GM12878 (cell line): Measurements from ENCODE around the gene ANKS1A. TPM values are rescaled to one million over a fixed set of nuclear protein-coding genes. Genes with fewer than 3 reads are reported as not detected.

Experiments
- ATAC-seq: fragments of 200-7000 bp; cut with Tn5 transposase; 3 replicates; pipeline ENCODE4 v1.9.1; 2020; ENCODE audit warnings: mild to moderate bottlenecking, moderate library complexity
- BruUV-seq: library from RNA; stranded (reverse); fragments of 400-500 nt; replicated peaks from 2 replicates; lab custom pipeline; 2021; lab: Mats Ljungman, UMichigan
- CTCF ChIA-PET: fragments of 300-600 bp; sonication (Branson Sonifier 250); formaldehyde crosslinking; extraction: SDS; loops from one replicate; lab custom pipeline; 2021; ENCODE audit warnings: inconsistent platforms; lab: Yijun Ruan, JAX
- POLR2A ChIA-PET: fragments of 350-600 bp; formaldehyde crosslinking; extraction: SDS; loops from one replicate; lab custom pipeline; 2021; ENCODE audit warnings: inconsistent platforms; lab: Charles Lee
- RAD21 ChIA-PET: fragments of 300-600 bp; sonication (Branson Sonifier 250); formaldehyde crosslinking; loops from one replicate; lab custom pipeline; 2023; ENCODE audit warnings: antibody characterized with exemption; ENCODE audit not compliant: unreplicated experiment; lab: Charles Lee
- SMC1A ChIA-PET: fragments of 300-600 bp; sonication (Branson Sonifier 250); formaldehyde crosslinking; loops from one replicate; lab custom pipeline; 2023; ENCODE audit not compliant: unreplicated experiment, uncharacterized antibody; lab: Charles Lee
- DNase-seq: peaks from one replicate; pipeline ENCODE4 v3.0.0-alpha.2; 2011; ENCODE audit warnings: low read depth, low spot score
- FAIRE-seq: peaks from 3 replicates; lab custom pipeline; 2011; peaks lifted over from hg19 to GRCh38; lab: Jason Lieb, UNC
- H2AFZ ChIP-seq: 2 replicates; pipeline ENCODE4 v1.6.0; 2011; ENCODE audit warnings: low read depth, low read length, control low read depth; ENCODE audit not compliant: control insufficient read depth
- H3K27ac ChIP-seq: 2 replicates; pipeline ENCODE4 v1.5.1; 2011; ENCODE audit warnings: control low read depth; ENCODE audit not compliant: control insufficient read depth, insufficient read depth
- H3K27me3 ChIP-seq, 2 experiments: replicated peaks in 1 of 2; 2 replicates each; pipeline versions ENCODE4 v1.6.0 to v1.6.1; 2011; ENCODE audit warnings: low read length in 1 of 2; ENCODE audit not compliant: control insufficient read depth in 2 of 2, insufficient read depth in 2 of 2
- H3K36me3 ChIP-seq, 2 experiments: 2 replicates each; pipeline ENCODE4 v1.5.1; 2011; ENCODE audit warnings: low read length in 1 of 2; ENCODE audit not compliant: control insufficient read depth in 2 of 2, insufficient read depth in 2 of 2
- H3K4me1 ChIP-seq: 2 replicates; pipeline ENCODE4 v1.6.1; 2011; ENCODE audit warnings: mild to moderate bottlenecking, low read length, moderate library complexity, mixed read lengths; ENCODE audit not compliant: control insufficient read depth, insufficient read depth
- H3K4me2 ChIP-seq: 2 replicates; pipeline ENCODE4 v1.6.0; 2011; ENCODE audit warnings: control low read depth; ENCODE audit not compliant: control insufficient read depth, insufficient read depth
- H3K4me3 ChIP-seq: fragments of 200-600 bp; sonication (generic); 2 replicates; pipeline ENCODE4 v1.5.1; 2016
- H3K79me2 ChIP-seq: 2 replicates; pipeline ENCODE4 v1.6.0; 2011; ENCODE audit warnings: low read length; ENCODE audit not compliant: control insufficient read depth, insufficient read depth
- H3K9ac ChIP-seq: 2 replicates; pipeline ENCODE4 v1.8.0; 2011; ENCODE audit warnings: low read length, control low read depth, mixed read lengths; ENCODE audit not compliant: control insufficient read depth, insufficient read depth
- H3K9me3 ChIP-seq: replicated peaks from 3 replicates; pipeline ENCODE4 v1.5.1; 2011; ENCODE audit warnings: mild to moderate bottlenecking, low read length; ENCODE audit not compliant: control insufficient read depth, insufficient read depth
- H4K20me1 ChIP-seq: 2 replicates; pipeline ENCODE4 v1.6.0; 2011; ENCODE audit not compliant: control insufficient read depth, insufficient read depth
- ASH2L ChIP-seq: fragments of 300-600, 200-600 bp; sonication (generic); IDR thresholded peaks from 2 replicates; pipeline ENCODE4 v1.6.1; 2017; ENCODE audit warnings: low read depth, mild to moderate bottlenecking, borderline replicate concordance
- BACH1 ChIP-seq: fragments of 450-650 bp; IDR thresholded peaks from 2 replicates; pipeline ENCODE4 v1.6.1; 2017; ENCODE audit warnings: mild to moderate bottlenecking, borderline replicate concordance
- BRCA1 ChIP-seq: IDR thresholded peaks from 2 replicates; pipeline ENCODE4 v1.6.1; 2011; ENCODE audit warnings: low read depth, low read length, improper control_type of control experiment
- CHD4 ChIP-seq: fragments of 200-600 bp; sonication (generic); IDR thresholded peaks from 2 replicates; pipeline ENCODE4 v1.6.1; 2016; ENCODE audit warnings: mild to moderate bottlenecking
- ETV6 ChIP-seq, 2 experiments: fragments of 450-650 bp in 1 of 2; IDR thresholded peaks in 1 of 2; conservative IDR thresholded peaks in 1 of 2; 2 replicates each; pipeline ENCODE4 v1.6.1; 2014; ENCODE audit warnings: antibody characterized with exemption in 1 of 2, borderline replicate concordance in 1 of 2, low read depth in 1 of 2, mild to moderate bottlenecking in 1 of 2, moderate library complexity in 1 of 2
- FOS ChIP-seq: IDR thresholded peaks from 3 replicates; pipeline ENCODE4 v1.6.1; 2011; ENCODE audit warnings: borderline replicate concordance; ENCODE audit not compliant: insufficient read length; ENCODE audit errors: extremely low read depth
- MEF2B ChIP-seq: fragments of 450-650 bp; IDR thresholded peaks from 2 replicates; pipeline ENCODE4 v1.6.1; 2018; ENCODE audit warnings: mild to moderate bottlenecking, moderate library complexity; ENCODE audit not compliant: partially characterized antibody, poor library complexity, severe bottlenecking
- NR2F1 ChIP-seq: fragments of 450-650 bp; conservative IDR thresholded peaks from 2 replicates; pipeline ENCODE4 v1.6.1; 2017; ENCODE audit warnings: mild to moderate bottlenecking
- POU2F2 ChIP-seq: IDR thresholded peaks from 3 replicates; pipeline ENCODE4 v1.6.1; 2011; ENCODE audit warnings: low read depth, mild to moderate bottlenecking, low read length, borderline replicate concordance
- RELA ChIP-seq: fragments of 450-650 bp; IDR thresholded peaks from 2 replicates; pipeline ENCODE4 v1.8.0; 2014; ENCODE audit warnings: borderline replicate concordance; ENCODE audit not compliant: partially characterized antibody
- SREBF1 ChIP-seq: IDR thresholded peaks from 2 replicates; pipeline ENCODE4 v1.6.1; 2012; ENCODE audit warnings: mild to moderate bottlenecking, low read length
- WGBS: methylation state at CpG from one replicate; pipeline ENCODE4 v1.1.6; 2016; ENCODE audit warnings: low lambda C conversion rate; ENCODE audit not compliant: insufficient replicate concordance, insufficient coverage; ENCODE audit errors: missing lambda C conversion rate; 5-methylcytosine and 5-hydroxymethylcytosine counted together
- in situ Hi-C: fragments of 300-500 bp; cut with MboI; formaldehyde crosslinking; loops from 9 replicates; pipeline ENCODE4 v1.14.3; 2018; ENCODE audit warnings: mixed read lengths
- intact Hi-C: fragments of 100-400 bp; cut with micrococcal nuclease; formaldehyde crosslinking; loops from one replicate; pipeline ENCODE4 v1.14.2; 2022; ENCODE audit not compliant: unreplicated experiment
- polyA plus RNA-seq, 11 experiments: library from polyadenylated mRNA; depleted of rRNA in 4 of 11; unstranded in 6 of 11; stranded (reverse) in 5 of 11; fragments of >200 nt; fragmentation: Nextera tagmentation in 4 of 11; fragmentation: Illumina TruSeq in 1 of 11; extraction: Ambion mirVana in 4 of 11; extraction: Trizol in 1 of 11; gene quantifications; 1 replicate in 1 of 11; 2 replicates in 10 of 11; pipeline versions ENCODE4 v1.2.1 to v1.2.3, GENCODE V29; 2011 to 2016; ENCODE audit warnings: inconsistent platforms in 2 of 11, missing spikeins in 2 of 11, low read depth in 1 of 11
- total RNA-seq, 4 experiments: library from RNA; depleted of rRNA in 3 of 4; stranded (reverse); fragments of >200 nt in 3 of 4; fragmentation: Illumina TruSeq in 1 of 4; extraction: Trizol in 1 of 4; gene quantifications; 2 replicates each; pipeline versions ENCODE4 v1.2.1 to v1.2.3, GENCODE V29; 2013 to 2021
- TF ChIP-seq, protein P1 (sequence below): fragments of 450-650 bp; IDR thresholded peaks from 2 replicates; pipeline ENCODE4 v1.6.1; 2017; ENCODE audit warnings: mild to moderate bottlenecking, moderate library complexity
- TF ChIP-seq, protein P2 (sequence below): fragments of 450-650 bp; IDR thresholded peaks from 2 replicates; pipeline ENCODE4 v1.6.1; 2018; ENCODE audit warnings: mild to moderate bottlenecking, low read depth, moderate library complexity; ENCODE audit not compliant: partially characterized antibody

Gene ANKS1A
- total and polyA plus RNA-seq, 10 of the 15 experiments (the other 5 are each of a cell fraction or from before 2014, with no cell fraction given), result 0.60 to 7.0 (median 3.0) TPM

DNA sequence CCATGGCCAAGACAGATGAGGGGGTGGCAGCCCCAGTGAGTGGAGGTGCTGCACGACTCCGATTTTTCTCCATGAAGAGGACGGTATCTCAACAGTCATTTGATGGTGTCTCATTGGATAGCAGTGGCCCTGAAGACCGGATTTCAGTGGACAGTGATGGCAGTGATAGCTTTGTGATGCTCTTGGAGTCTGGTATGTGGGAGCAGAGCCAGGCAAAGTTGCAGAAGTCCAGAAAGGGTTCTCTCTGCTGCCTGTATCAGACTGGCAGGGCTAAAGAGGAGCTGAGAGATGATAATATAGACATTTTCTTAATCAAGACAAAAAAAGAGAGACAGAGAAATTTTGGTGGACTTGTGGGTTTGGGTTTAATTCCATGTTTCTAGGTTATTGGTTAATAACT lies 25.0 kb upstream of the ANKS1A start (continued):
- TF ChIP-seq, protein P1, sequence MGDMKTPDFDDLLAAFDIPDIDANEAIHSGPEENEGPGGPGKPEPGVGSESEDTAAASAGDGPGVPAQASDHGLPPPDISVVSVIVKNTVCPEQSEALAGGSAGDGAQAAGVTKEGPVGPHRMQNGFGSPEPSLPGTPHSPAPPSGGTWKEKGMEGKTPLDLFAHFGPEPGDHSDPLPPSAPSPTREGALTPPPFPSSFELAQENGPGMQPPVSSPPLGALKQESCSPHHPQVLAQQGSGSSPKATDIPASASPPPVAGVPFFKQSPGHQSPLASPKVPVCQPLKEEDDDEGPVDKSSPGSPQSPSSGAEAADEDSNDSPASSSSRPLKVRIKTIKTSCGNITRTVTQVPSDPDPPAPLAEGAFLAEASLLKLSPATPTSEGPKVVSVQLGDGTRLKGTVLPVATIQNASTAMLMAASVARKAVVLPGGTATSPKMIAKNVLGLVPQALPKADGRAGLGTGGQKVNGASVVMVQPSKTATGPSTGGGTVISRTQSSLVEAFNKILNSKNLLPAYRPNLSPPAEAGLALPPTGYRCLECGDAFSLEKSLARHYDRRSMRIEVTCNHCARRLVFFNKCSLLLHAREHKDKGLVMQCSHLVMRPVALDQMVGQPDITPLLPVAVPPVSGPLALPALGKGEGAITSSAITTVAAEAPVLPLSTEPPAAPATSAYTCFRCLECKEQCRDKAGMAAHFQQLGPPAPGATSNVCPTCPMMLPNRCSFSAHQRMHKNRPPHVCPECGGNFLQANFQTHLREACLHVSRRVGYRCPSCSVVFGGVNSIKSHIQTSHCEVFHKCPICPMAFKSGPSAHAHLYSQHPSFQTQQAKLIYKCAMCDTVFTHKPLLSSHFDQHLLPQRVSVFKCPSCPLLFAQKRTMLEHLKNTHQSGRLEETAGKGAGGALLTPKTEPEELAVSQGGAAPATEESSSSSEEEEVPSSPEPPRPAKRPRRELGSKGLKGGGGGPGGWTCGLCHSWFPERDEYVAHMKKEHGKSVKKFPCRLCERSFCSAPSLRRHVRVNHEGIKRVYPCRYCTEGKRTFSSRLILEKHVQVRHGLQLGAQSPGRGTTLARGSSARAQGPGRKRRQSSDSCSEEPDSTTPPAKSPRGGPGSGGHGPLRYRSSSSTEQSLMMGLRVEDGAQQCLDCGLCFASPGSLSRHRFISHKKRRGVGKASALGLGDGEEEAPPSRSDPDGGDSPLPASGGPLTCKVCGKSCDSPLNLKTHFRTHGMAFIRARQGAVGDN, result no peak
- no peak for TF ChIP-seq FOS
- no peak for TF ChIP-seq BACH1
- TF ChIP-seq ETV6 (conservative IDR thresholded peaks at IDR 0.05 in 1 of 2, IDR thresholded peaks at IDR 0.05 in 1 of 2; ENCODE audit: borderline replicate concordance in 1 of 2, low read depth in 1 of 2), result no peak
- TF ChIP-seq POU2F2, result no peak
- TF ChIP-seq MEF2B, result no peak

DNA sequence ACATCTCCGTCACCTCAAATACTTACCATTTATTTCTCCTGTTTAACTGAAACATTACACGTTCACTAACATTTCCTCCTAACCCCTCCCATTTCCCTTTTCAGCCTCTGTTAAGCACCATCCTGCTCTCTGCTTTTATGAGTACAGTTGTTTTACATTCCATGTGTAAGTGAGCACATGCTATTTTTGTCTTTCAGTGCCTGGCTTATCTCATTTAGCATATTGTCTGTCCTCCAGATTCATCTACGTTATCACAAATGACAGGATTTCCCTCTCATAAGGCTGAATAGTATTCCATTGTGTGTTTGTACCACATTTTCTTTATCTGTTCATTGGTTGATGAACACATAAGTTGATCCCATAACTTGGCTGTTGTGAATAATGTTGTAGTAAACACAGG lies 23.9 kb upstream of the ANKS1A start:
- 65% methylated on average over 3 of the region's 3 CpGs for WGBS
- TF ChIP-seq CHD4 (no peak), BRCA1 (no peak), RELA (no peak), NR2F1 (no peak), ASH2L (no peak), SREBF1 (no peak)
- TF ChIP-seq, protein P2, sequence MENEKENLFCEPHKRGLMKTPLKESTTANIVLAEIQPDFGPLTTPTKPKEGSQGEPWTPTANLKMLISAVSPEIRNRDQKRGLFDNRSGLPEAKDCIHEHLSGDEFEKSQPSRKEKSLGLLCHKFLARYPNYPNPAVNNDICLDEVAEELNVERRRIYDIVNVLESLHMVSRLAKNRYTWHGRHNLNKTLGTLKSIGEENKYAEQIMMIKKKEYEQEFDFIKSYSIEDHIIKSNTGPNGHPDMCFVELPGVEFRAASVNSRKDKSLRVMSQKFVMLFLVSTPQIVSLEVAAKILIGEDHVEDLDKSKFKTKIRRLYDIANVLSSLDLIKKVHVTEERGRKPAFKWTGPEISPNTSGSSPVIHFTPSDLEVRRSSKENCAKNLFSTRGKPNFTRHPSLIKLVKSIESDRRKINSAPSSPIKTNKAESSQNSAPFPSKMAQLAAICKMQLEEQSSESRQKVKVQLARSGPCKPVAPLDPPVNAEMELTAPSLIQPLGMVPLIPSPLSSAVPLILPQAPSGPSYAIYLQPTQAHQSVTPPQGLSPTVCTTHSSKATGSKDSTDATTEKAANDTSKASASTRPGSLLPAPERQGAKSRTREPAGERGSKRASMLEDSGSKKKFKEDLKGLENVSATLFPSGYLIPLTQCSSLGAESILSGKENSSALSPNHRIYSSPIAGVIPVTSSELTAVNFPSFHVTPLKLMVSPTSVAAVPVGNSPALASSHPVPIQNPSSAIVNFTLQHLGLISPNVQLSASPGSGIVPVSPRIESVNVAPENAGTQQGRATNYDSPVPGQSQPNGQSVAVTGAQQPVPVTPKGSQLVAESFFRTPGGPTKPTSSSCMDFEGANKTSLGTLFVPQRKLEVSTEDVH, result no peak

More for the DNA sequence above, 23.9 kb upstream of the ANKS1A start:
- Histone ChIP-seq H3K27me3 (no peaks in the 10 kb centered on the region), H3K27ac (no peak overlapping the region), H3K79me2 (no peaks in the 10 kb centered on the region), H3K9me3 (no peaks in the 10 kb centered on the region), H3K4me2 (no peak overlapping the region), H3K36me3 (peaks cover 6% of the 10 kb centered on the region in 2 experiments; a peak in 3 of 4 replicates), H3K4me3 (no peak overlapping the region), H2AFZ (no peak overlapping the region), H3K4me1 (no peaks in the 10 kb centered on the region), H4K20me1 (no peaks in the 10 kb centered on the region), H3K9ac (no peak overlapping the region)
- in situ Hi-C loops (no loop called here), intact Hi-C loops (no loop called here)
- FAIRE-seq (no peak), DNase-seq (no peak), ATAC-seq (no peak)
- SMC1A ChIA-PET, result no interaction called here
- BruUV-seq, result no TSS peak
- RAD21 ChIA-PET, result no interaction called here
- POLR2A ChIA-PET, result no interaction called here
- CTCF ChIA-PET, result no interaction called here
